Activated CD8-positive, alpha-beta memory T cell treated with anti-CD3 and anti-CD28 coated beads, Interleukin-2, amount 10 ng/mL, durations not matched to agents 7 days and 5 days (primary cell): ENCODE results near the gene SLAMF8. TPM values are rescaled to one million over a fixed set of nuclear protein-coding genes. Genes with fewer than 3 reads are reported as not detected.

Experiments used
- ATAC-seq: fragments of 150-1000 bp; cut with Tn5 transposase; one replicate; pipeline ENCODE4 v1.10.0; 2021; ENCODE audit warnings: moderate library complexity
- CTCF ChIA-PET: fragments of 350-600 bp; sonication (Branson Sonifier 250); formaldehyde crosslinking; loops from one replicate; lab custom pipeline; 2021; ENCODE audit warnings: antibody characterized with exemption; lab: Charles Lee
- DNase-seq: peaks from one replicate; pipeline ENCODE4 v3.0.0-alpha.2; 2020
- H3K27ac Mint-ChIP-seq: one replicate; pipeline ENCODE4 v1.8.0; 2021; ENCODE audit warnings: mild to moderate bottlenecking, mixed read lengths
- H3K27me3 Mint-ChIP-seq: one replicate; pipeline ENCODE4 v1.8.0; 2021; ENCODE audit warnings: mixed read lengths
- H3K36me3 Mint-ChIP-seq: one replicate; pipeline ENCODE4 v1.8.0; 2021; ENCODE audit warnings: mild to moderate bottlenecking, mixed read lengths
- H3K4me1 Mint-ChIP-seq: one replicate; pipeline ENCODE4 v1.8.0; 2021; ENCODE audit warnings: mixed read lengths
- H3K4me3 Mint-ChIP-seq: one replicate; pipeline ENCODE4 v1.8.0; 2021; ENCODE audit warnings: mild to moderate bottlenecking, moderate library complexity, mixed read lengths
- H3K9me3 Mint-ChIP-seq: one replicate; pipeline ENCODE4 v1.8.0; 2022; ENCODE audit warnings: low read depth, mixed read lengths
- total RNA-seq, 2 experiments: library from RNA; stranded (reverse); gene quantifications; one replicate each; pipeline ENCODE4 v1.2.3, GENCODE V29; 2021

SLAMF8 gene
- 1 to 10 TPM in 1 of 2 experiments, under 1 TPM in 1; 0.70 to 1.5 TPM for total RNA-seq

GRCh38 chr1:159826441-159827101, at the start of gene SLAMF8:
SLAMF8 (plus strand) TSS chr1:159826873; CDS start chr1:159826899, 26 bp downstream.
- peaks cover 17% of the 10 kb centered on the region for H3K36me3 Mint-ChIP-seq
- DNase-seq: peak; percentile 95
- peak within 1 kb of the TSS; percentile 25 for H3K4me3 Mint-ChIP-seq
- H3K27ac Mint-ChIP-seq: peak within 1 kb of the TSS; percentile 83
- peak; percentile 84 for ATAC-seq
- peaks cover 55% of the 10 kb centered on the region for H3K27me3 Mint-ChIP-seq
- CTCF ChIA-PET: interaction anchor here (0.7 to 3.5 kb wide), 15 partner anchors 10 to 181 kb away, joined by 3 to 17 read pairs (median 6); partner anchors contain the start of genes DUSP23 and FCRL6
- H3K4me1 Mint-ChIP-seq: peaks cover 50% of the 10 kb centered on the region
- H3K9me3 Mint-ChIP-seq: peaks cover 2% of the 10 kb centered on the region

- no peaks in the 10 kb centered on the region for H3K9me3 Mint-ChIP-seq
- no peak overlapping the region for H3K27ac Mint-ChIP-seq
- peaks cover 5% of the 10 kb centered on the region for H3K27me3 Mint-ChIP-seq
- peaks cover 13% of the 10 kb centered on the region for H3K4me1 Mint-ChIP-seq
- no peaks in the 10 kb centered on the region for H3K36me3 Mint-ChIP-seq
- CTCF ChIA-PET: interaction anchor here (1.3 to 2.4 kb wide), 4 partner anchors 114 to 228 kb away, joined by 3 to 11 read pairs (median 7); partner anchors contain the start of gene IGSF9
- ATAC-seq (no peak), DNase-seq (no peak)
- H3K4me3 Mint-ChIP-seq: no peak overlapping the region
These were observed 48.4 kb upstream of the SLAMF8 start for GRCh38 chr1:159778266-159778665.

- DNase-seq: no peak
- Mint-ChIP-seq H3K27ac (no peak overlapping the region), H3K4me3 (peak overlapping the region; percentile 37), H3K36me3 (no peaks in the 10 kb centered on the region), H3K9me3 (no peaks in the 10 kb centered on the region), H3K4me1 (peaks cover 17% of the 10 kb centered on the region), H3K27me3 (peaks cover 3% of the 10 kb centered on the region)
- no peak for ATAC-seq
- CTCF ChIA-PET: no interaction called here
These were observed 47.2 kb upstream of the SLAMF8 start for GRCh38 chr1:159779403-159779851.

GRCh38 chr1:159780583-159781582, 45.8 kb upstream of the SLAMF8 start, which contains the start of gene DUSP23:
DUSP23 (plus strand) TSS chr1:159780962; CDS start chr1:159781101, 139 bp downstream.
- Mint-ChIP-seq H3K27ac (peak within 1 kb of the TSS; percentile 69), H3K36me3 (no peaks in the 10 kb centered on the region), H3K27me3 (peaks cover 3% of the 10 kb centered on the region), H3K4me1 (peaks cover 20% of the 10 kb centered on the region), H3K9me3 (no peaks in the 10 kb centered on the region), H3K4me3 (peak within 1 kb of the TSS; percentile 72)
- DNase-seq: peak; percentile 98
- CTCF ChIA-PET: interaction anchor here (0.6 to 4.0 kb wide), 12 partner anchors 9 to 227 kb away, joined by 3 to 68 read pairs (median 4); partner anchors contain the start of genes FCRL6 and SLAMF8
- peak; percentile 99 for ATAC-seq

DNA sequence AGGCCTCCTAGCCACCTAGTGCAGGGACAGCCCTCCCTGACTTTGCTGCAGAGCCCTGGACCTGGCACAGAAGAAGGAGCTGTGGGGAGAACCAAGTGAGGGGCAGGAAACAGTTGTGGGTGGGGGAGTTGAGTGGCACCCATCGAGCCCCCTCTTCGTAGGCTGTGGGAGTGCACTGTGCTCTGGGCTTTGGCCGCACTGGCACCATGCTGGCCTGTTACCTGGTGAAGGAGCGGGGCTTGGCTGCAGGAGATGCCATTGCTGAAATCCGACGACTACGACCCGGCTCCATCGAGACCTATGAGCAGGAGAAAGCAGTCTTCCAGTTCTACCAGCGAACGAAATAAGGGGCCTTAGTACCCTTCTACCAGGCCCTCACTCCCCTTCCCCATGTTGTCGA, 44.7 kb upstream of the SLAMF8 start:
- peak overlapping the region; percentile 72 for H3K4me3 Mint-ChIP-seq
- no peaks in the 10 kb centered on the region for H3K9me3 Mint-ChIP-seq
- CTCF ChIA-PET: interaction anchor here (0.7 to 4.0 kb wide), 6 partner anchors 8 to 140 kb away, joined by 3 to 68 read pairs (median 10); no protein-coding TSS in a partner anchor
- no peak overlapping the region for H3K27ac Mint-ChIP-seq
- no peak for ATAC-seq
- peaks cover 3% of the 10 kb centered on the region for H3K27me3 Mint-ChIP-seq
- H3K36me3 Mint-ChIP-seq: no peaks in the 10 kb centered on the region
- peaks cover 20% of the 10 kb centered on the region for H3K4me1 Mint-ChIP-seq
- DNase-seq: no peak

DNA sequence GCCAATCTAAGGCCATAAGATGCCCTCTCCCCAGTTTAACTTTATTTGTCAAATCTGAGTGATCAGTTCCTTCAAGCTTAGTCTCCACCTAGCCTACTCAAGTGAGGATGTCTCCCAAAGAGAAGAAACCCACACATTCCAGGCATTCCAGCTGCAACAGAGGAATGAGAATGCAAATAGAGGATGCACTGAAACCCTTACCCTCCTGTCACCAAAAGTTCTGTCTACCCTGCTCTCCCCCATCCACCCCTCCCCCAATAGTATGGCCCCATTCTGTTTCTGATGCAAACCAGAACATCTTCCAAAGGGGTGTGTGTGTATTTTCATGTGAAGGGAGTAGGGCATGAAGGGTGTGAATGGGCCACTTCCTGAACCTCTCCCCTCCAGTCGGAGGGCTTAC, 42.9 kb upstream of the SLAMF8 start:
- CTCF ChIA-PET: interaction anchor here (4.0 kb wide), 2 partner anchors 15 to 105 kb away, joined by 44 to 68 read pairs; no protein-coding TSS in a partner anchor
- Mint-ChIP-seq H3K4me3 (no peak overlapping the region), H3K36me3 (no peaks in the 10 kb centered on the region), H3K27me3 (peaks cover 2% of the 10 kb centered on the region), H3K4me1 (peaks cover 20% of the 10 kb centered on the region), H3K27ac (no peak overlapping the region), H3K9me3 (no peaks in the 10 kb centered on the region)
- DNase-seq (no peak), ATAC-seq (no peak)

GRCh38 chr1:159786465-159786864, 40.2 kb upstream of the SLAMF8 start:
- CTCF ChIA-PET: interaction anchor here (1.4 to 5.3 kb wide), 2 partner anchors 14 to 110 kb away, joined by 4 to 45 read pairs; partner anchors contain the start of gene FCRL6

GRCh38 chr1:159786966-159787365, 39.7 kb upstream of the SLAMF8 start:
- Mint-ChIP-seq H3K36me3 (no peaks in the 10 kb centered on the region), H3K4me1 (peaks cover 7% of the 10 kb centered on the region), H3K4me3 (no peak overlapping the region), H3K27me3 (peaks cover 11% of the 10 kb centered on the region), H3K27ac (no peak overlapping the region), H3K9me3 (no peaks in the 10 kb centered on the region)
- DNase-seq (no peak), ATAC-seq (no peak)
- CTCF ChIA-PET: interaction anchor here (0.7 to 5.3 kb wide), 3 partner anchors 13 to 110 kb away, joined by 3 to 45 read pairs (median 4); partner anchors contain the start of gene FCRL6

More at GRCh38 chr1:159786465-159786864, 40.2 kb upstream of the SLAMF8 start:
- Mint-ChIP-seq H3K36me3 (no peaks in the 10 kb centered on the region), H3K27ac (no peak overlapping the region), H3K4me3 (no peak overlapping the region), H3K4me1 (peaks cover 11% of the 10 kb centered on the region), H3K27me3 (peaks cover 6% of the 10 kb centered on the region), H3K9me3 (no peaks in the 10 kb centered on the region)
- no peak for ATAC-seq
- DNase-seq: no peak

GRCh38 chr1:159790237-159790917, 36.3 kb upstream of the SLAMF8 start:
- no peaks in the 10 kb centered on the region for H3K36me3 Mint-ChIP-seq
- H3K27ac Mint-ChIP-seq: no peak overlapping the region
- no peaks in the 10 kb centered on the region for H3K4me1 Mint-ChIP-seq
- CTCF ChIA-PET: interaction anchor here (0.6 to 5.3 kb wide), 10 partner anchors 9 to 217 kb away, joined by 3 to 45 read pairs (median 4); partner anchors contain the start of genes DUSP23 and FCRL6
- peaks cover 21% of the 10 kb centered on the region for H3K27me3 Mint-ChIP-seq
- DNase-seq: no peak
- no peak for ATAC-seq
- H3K9me3 Mint-ChIP-seq: no peaks in the 10 kb centered on the region
- no peak overlapping the region for H3K4me3 Mint-ChIP-seq

GRCh38 chr1:159791031-159791430, 35.6 kb upstream of the SLAMF8 start:
- Mint-ChIP-seq H3K9me3 (no peaks in the 10 kb centered on the region), H3K4me3 (no peak overlapping the region), H3K36me3 (no peaks in the 10 kb centered on the region), H3K4me1 (no peaks in the 10 kb centered on the region), H3K27ac (no peak overlapping the region), H3K27me3 (peaks cover 21% of the 10 kb centered on the region)
- DNase-seq: no peak
- no peak for ATAC-seq
- CTCF ChIA-PET: no interaction called here

GRCh38 chr1:159791461-159791860, 35.2 kb upstream of the SLAMF8 start:
- Mint-ChIP-seq H3K4me3 (no peak overlapping the region), H3K4me1 (no peaks in the 10 kb centered on the region), H3K9me3 (no peaks in the 10 kb centered on the region), H3K27me3 (peaks cover 23% of the 10 kb centered on the region), H3K27ac (no peak overlapping the region), H3K36me3 (no peaks in the 10 kb centered on the region)
- CTCF ChIA-PET: no interaction called here
- DNase-seq: no peak
- no peak for ATAC-seq

DNA sequence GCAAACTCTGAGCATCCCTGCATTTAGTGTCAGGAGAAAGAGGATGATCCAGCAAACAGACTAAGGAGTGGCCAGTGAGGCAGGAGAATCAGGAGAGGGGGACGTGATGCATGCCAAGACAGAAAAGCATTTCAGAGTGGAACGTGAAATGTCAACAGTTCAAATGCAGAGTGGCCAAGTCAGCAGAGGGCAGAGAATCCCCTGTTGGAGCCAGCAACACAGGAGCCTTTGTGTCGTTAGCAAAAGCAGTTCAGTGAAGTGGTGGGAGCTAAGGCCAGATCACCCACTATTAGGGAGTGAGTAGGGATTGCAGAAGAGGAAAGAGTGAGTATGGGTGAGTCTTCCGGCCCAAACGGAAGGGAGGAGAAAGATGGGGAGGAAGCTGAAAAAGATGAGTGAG, 31.1 kb upstream of the SLAMF8 start:
- CTCF ChIA-PET: interaction anchor here (1.8 to 18.0 kb wide), 2 partner anchors 95 to 212 kb away, joined by 6 to 430 read pairs; no protein-coding TSS in a partner anchor
- H3K9me3 Mint-ChIP-seq: no peaks in the 10 kb centered on the region
- peaks cover 38% of the 10 kb centered on the region for H3K27me3 Mint-ChIP-seq
- no peaks in the 10 kb centered on the region for H3K36me3 Mint-ChIP-seq
- no peak overlapping the region for H3K27ac Mint-ChIP-seq
- DNase-seq: no peak
- peaks cover 19% of the 10 kb centered on the region for H3K4me1 Mint-ChIP-seq
- H3K4me3 Mint-ChIP-seq: no peak overlapping the region
- no peak for ATAC-seq
